GM12872 (cell line): ENCODE measurements around the gene ZMIZ1.

ENCODE experiments used
- CTCF ChIP-seq: IDR thresholded peaks from 3 replicates; pipeline ENCODE4 v1.5.1; 2011; ENCODE audit warnings: low read depth, mild to moderate bottlenecking, low read length, moderate library complexity; ENCODE audit not compliant: insufficient read depth

ZMIZ1 gene

GRCh38 chr10:79312601-79313187 lies 243.9 kb downstream of the ZMIZ1 start:
- no peak for TF ChIP-seq CTCF

GRCh38 chr10:79313320-79313719 lies 244.6 kb downstream of the ZMIZ1 start:
- no peak for TF ChIP-seq CTCF

GRCh38 chr10:79313911-79314439 lies 245.2 kb downstream of the ZMIZ1 start:
- TF ChIP-seq CTCF, result no peak

GRCh38 chr10:79314761-79315601 lies 246.2 kb downstream of the ZMIZ1 start:
- TF ChIP-seq CTCF, result no peak

GRCh38 chr10:79315602-79315920 lies 246.8 kb downstream of the ZMIZ1 start:
- no peak for TF ChIP-seq CTCF

- peak; percentile 29; the same call in 1 of the 3 replicates for TF ChIP-seq CTCF
These were observed 248.1 kb downstream of the ZMIZ1 start for GRCh38 chr10:79316671-79317431.

- TF ChIP-seq CTCF, result no peak
These were observed 249.6 kb downstream of the ZMIZ1 start for GRCh38 chr10:79318369-79318768.
